GM18507 (cell line): ENCODE results near the gene INSR.
"Not testable (repeated sequence)": the region's sequence is repeated elsewhere in the genome, so short reads cannot be mapped to it uniquely, and the experiment has no call there.

Source experiments
- DNase-seq: peaks from one replicate; pipeline ENCODE4 v3.0.0; 2011; ENCODE audit warnings: low read depth; ENCODE audit not compliant: insufficient read length; ENCODE audit errors: extremely low spot score
- FAIRE-seq: peaks from 2 replicates; lab custom pipeline; 2011; peaks lifted over from hg19 to GRCh38; lab: Jason Lieb, UNC

Gene INSR

GRCh38 chr19:7069042-7069903, 224.9 kb downstream of the INSR start, which contains the start of gene ZNF557:
Gene ZNF557 (plus strand): TSS chr19:7069703. CDS start chr19:7075075, 5,372 bp downstream.
- DNase-seq (peak; percentile 89), FAIRE-seq (peak; percentile 98)

GRCh38 chr19:7068599-7068998, 225.6 kb downstream of the INSR start:
- DNase-seq (no peak), FAIRE-seq (no peak)

GRCh38 chr19:7067716-7068115, 226.5 kb downstream of the INSR start:
- no peak for DNase-seq

GRCh38 chr19:7067122-7067521, 227.1 kb downstream of the INSR start:
- FAIRE-seq, DNase-seq: not testable (repeated sequence)

More at GRCh38 chr19:7067716-7068115, 226.5 kb downstream of the INSR start:
- no peak for FAIRE-seq

- FAIRE-seq = no peak
- DNase-seq = no peak
Measured at GRCh38 chr19:7063764-7064418, 230.3 kb downstream of the INSR start.

GRCh38 chr19:7063339-7063738, 230.9 kb downstream of the INSR start:
- FAIRE-seq (no peak), DNase-seq (no peak)
